ENCODE results near the gene TOMM20L.

DNA sequence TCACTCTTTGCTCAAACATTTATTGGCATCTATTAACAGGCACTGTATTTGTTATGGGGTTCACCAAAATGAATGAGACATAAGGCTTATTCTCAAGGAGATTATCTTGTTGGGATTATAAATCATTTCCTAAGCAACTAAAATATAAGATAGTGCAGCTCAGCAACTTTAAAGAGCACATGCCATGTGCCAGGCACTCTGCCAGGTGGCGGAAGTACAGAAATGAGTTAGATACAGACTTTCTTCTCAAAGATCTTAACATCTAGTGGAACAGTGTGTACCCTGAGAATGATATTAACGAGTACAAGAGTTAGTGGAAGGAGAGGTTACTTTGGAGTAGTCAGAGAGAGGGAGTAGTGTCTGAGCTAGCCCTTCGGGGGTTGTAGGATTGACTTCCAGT, 28.4 kb upstream of the TOMM20L start:
- TF ChIP-seq CTCF (IDR thresholded peaks at IDR 0.05; ENCODE audit: low read depth, low read length, missing input control), result no peak
- TF ChIP-seq SP1 (IDR thresholded peaks at IDR 0.05), result no peak
- no peak for TF ChIP-seq RAD21 (IDR thresholded peaks at IDR 0.05)
- no peak for TF ChIP-seq YY1 (IDR thresholded peaks at IDR 0.05)
- TF ChIP-seq, protein P1, sequence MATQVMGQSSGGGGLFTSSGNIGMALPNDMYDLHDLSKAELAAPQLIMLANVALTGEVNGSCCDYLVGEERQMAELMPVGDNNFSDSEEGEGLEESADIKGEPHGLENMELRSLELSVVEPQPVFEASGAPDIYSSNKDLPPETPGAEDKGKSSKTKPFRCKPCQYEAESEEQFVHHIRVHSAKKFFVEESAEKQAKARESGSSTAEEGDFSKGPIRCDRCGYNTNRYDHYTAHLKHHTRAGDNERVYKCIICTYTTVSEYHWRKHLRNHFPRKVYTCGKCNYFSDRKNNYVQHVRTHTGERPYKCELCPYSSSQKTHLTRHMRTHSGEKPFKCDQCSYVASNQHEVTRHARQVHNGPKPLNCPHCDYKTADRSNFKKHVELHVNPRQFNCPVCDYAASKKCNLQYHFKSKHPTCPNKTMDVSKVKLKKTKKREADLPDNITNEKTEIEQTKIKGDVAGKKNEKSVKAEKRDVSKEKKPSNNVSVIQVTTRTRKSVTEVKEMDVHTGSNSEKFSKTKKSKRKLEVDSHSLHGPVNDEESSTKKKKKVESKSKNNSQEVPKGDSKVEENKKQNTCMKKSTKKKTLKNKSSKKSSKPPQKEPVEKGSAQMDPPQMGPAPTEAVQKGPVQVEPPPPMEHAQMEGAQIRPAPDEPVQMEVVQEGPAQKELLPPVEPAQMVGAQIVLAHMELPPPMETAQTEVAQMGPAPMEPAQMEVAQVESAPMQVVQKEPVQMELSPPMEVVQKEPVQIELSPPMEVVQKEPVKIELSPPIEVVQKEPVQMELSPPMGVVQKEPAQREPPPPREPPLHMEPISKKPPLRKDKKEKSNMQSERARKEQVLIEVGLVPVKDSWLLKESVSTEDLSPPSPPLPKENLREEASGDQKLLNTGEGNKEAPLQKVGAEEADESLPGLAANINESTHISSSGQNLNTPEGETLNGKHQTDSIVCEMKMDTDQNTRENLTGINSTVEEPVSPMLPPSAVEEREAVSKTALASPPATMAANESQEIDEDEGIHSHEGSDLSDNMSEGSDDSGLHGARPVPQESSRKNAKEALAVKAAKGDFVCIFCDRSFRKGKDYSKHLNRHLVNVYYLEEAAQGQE (IDR thresholded peaks at IDR 0.05), result no peak
- no peak for TF ChIP-seq HNF4A (conservative IDR thresholded peaks at IDR 0.05)
- TF ChIP-seq HNF4G (IDR thresholded peaks at IDR 0.05), result no peak
- TF ChIP-seq FOXA1 (IDR thresholded peaks at IDR 0.05), result no peak
- no peak for TF ChIP-seq TAF1 (conservative IDR thresholded peaks at IDR 0.05)
- TF ChIP-seq JUND (IDR thresholded peaks at IDR 0.05), result no peak
- TF ChIP-seq FOXA2 (IDR thresholded peaks at IDR 0.05), result no peak
- TF ChIP-seq, protein P2, sequence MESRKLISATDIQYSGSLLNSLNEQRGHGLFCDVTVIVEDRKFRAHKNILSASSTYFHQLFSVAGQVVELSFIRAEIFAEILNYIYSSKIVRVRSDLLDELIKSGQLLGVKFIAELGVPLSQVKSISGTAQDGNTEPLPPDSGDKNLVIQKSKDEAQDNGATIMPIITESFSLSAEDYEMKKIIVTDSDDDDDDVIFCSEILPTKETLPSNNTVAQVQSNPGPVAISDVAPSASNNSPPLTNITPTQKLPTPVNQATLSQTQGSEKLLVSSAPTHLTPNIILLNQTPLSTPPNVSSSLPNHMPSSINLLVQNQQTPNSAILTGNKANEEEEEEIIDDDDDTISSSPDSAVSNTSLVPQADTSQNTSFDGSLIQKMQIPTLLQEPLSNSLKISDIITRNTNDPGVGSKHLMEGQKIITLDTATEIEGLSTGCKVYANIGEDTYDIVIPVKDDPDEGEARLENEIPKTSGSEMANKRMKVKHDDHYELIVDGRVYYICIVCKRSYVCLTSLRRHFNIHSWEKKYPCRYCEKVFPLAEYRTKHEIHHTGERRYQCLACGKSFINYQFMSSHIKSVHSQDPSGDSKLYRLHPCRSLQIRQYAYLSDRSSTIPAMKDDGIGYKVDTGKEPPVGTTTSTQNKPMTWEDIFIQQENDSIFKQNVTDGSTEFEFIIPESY (IDR thresholded peaks at IDR 0.05), result no peak
- TF ChIP-seq ATF3 (IDR thresholded peaks at IDR 0.05), result no peak
- no peak for TF ChIP-seq MAX (IDR thresholded peaks at IDR 0.05)

Measured in liver (tissue), 3 donors.